HK-2 (cell line): ENCODE measurements around the gene VWC2.

Source experiments
- DNase-seq: peaks from one replicate; pipeline ENCODE4 v3.0.0-alpha.2; 2018; ENCODE audit not compliant: unreplicated experiment

Gene VWC2

GRCh38 chr7:49773218-49773935 is at the start of gene VWC2:
Gene VWC2, plus strand, starts transcription at chr7:49773638. Its CDS starts 1,798 bp downstream, at chr7:49775436.
- DNase-seq, result no peak

GRCh38 chr7:49724071-49724470 is 49.4 kb upstream of the VWC2 start:
- DNase-seq, result no peak

GRCh38 chr7:49731836-49732235 is 41.6 kb upstream of the VWC2 start:
- DNase-seq, result no peak

- DNase-seq, result no peak
These were observed 10.8 kb upstream of the VWC2 start for GRCh38 chr7:49762666-49763065.

GRCh38 chr7:49763791-49764190 is 9.6 kb upstream of the VWC2 start:
- DNase-seq, result no peak

- no peak for DNase-seq
These were observed 6.5 kb upstream of the VWC2 start for GRCh38 chr7:49766966-49767365.

GRCh38 chr7:49767719-49768118 is 5.7 kb upstream of the VWC2 start:
- DNase-seq, result no peak

- no peak for DNase-seq
These were observed 5.2 kb upstream of the VWC2 start for GRCh38 chr7:49768254-49768653.

- DNase-seq, result no peak
These were observed 4.6 kb upstream of the VWC2 start for GRCh38 chr7:49768835-49769234.

GRCh38 chr7:49769285-49769857 is 4.1 kb upstream of the VWC2 start:
- no peak for DNase-seq

- DNase-seq, result no peak
These were observed 2.6 kb upstream of the VWC2 start for GRCh38 chr7:49770838-49771237.

- no peak for DNase-seq
These were observed 1.8 kb upstream of the VWC2 start for GRCh38 chr7:49771427-49772176.

- DNase-seq, result no peak
These were observed 571 bp upstream of the VWC2 start for GRCh38 chr7:49772916-49773217.

GRCh38 chr7:49773936-49774458 is 559 bp downstream of the VWC2 start:
- DNase-seq, result no peak

- no peak for DNase-seq
These were observed 1.1 kb downstream of the VWC2 start for GRCh38 chr7:49774459-49775064.

GRCh38 chr7:49775065-49775948 is 1.9 kb downstream of the VWC2 start:
- no peak for DNase-seq

GRCh38 chr7:49775949-49776443 is 2.6 kb downstream of the VWC2 start:
- DNase-seq, result no peak

GRCh38 chr7:49776994-49777393 is 3.6 kb downstream of the VWC2 start:
- no peak for DNase-seq

- DNase-seq, result no peak
These were observed 5.4 kb downstream of the VWC2 start for GRCh38 chr7:49778731-49779270.

- DNase-seq, result no peak
These were observed 7.5 kb downstream of the VWC2 start for GRCh38 chr7:49780953-49781352.

GRCh38 chr7:49781996-49782395 is 8.6 kb downstream of the VWC2 start:
- DNase-seq, result no peak
